HS-27A (cell line): ENCODE measurements around the gene FNDC1.
"Not testable (repeated sequence)": the region's sequence is repeated elsewhere in the genome, so short reads cannot be mapped to it uniquely, and the experiment has no call there.

ENCODE experiments used
- DNase-seq: peaks from one replicate; pipeline ENCODE4 v3.0.0-alpha.2; 2012; ENCODE audit warnings: low read depth, missing footprints

FNDC1 gene

GRCh38 chr6:159169193-159169555 lies at the start of gene FNDC1:
FNDC1 (plus strand) TSS chr6:159169400; CDS start chr6:159169597, 197 bp downstream.
- DNase-seq: no peak

DNA sequence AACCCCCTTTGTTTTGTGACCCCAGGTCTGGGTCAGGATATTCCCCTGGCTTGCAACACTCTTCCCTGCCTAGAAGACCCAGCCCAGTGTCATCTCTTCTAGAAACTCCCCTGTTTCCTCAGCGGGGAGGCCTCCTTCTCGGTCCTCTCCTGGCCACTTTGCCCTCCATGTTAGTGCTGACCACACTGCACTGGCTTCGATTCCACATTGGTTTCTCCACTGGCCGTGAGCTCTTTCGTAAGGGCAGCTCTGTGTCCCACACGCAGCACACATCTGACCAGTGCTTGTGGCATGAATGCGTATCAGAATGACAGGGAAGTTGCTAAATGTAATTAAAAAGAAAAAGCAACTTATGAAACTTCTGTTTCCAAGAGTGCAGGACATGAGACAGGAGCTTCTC lies 49.4 kb upstream of the FNDC1 start:
- DNase-seq: no peak

DNA sequence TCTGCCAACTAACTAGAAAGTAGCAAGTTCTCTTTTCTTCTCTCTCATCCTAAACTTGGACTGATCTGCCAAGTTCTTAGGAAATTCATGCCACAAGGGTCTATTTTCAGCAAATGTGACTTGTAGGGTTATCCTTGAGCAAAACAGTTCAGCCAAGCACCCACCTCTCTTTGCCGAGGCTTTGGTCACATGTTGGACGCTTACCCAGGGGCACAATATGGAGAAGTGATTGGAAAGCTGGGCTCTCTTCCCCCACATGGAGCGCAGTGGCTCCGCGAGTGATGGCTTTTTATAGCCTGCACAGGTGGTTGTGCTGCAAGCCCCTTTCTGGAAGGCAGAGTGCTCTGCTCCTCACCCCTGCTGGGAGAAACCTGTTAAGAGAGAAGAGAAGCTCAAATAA lies 47.7 kb upstream of the FNDC1 start:
- no peak for DNase-seq

DNA sequence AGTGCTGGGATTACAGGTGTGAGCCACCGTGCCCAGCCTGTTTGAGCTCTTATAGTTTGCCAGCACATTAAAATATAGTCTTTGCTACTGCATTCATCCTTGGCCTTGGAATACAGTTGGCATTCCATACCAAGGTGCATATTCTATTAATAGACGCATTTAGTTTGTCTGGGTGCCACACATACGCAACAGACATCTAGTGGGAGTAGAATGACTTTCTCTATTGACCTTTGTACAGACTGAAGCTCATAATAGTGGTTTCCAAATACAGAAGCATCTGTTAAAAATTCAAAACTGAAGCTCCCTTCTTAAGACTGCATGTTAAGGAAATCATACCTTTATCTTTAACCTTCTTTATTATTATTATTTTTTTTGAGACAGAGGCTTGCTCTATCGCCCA lies 46.7 kb upstream of the FNDC1 start:
- DNase-seq: no peak

GRCh38 chr6:159123831-159124230 lies 45.4 kb upstream of the FNDC1 start:
- not testable (repeated sequence) for DNase-seq

- DNase-seq: no peak
Measured at GRCh38 chr6:159125014-159125609, 44.1 kb upstream of the FNDC1 start.

DNA sequence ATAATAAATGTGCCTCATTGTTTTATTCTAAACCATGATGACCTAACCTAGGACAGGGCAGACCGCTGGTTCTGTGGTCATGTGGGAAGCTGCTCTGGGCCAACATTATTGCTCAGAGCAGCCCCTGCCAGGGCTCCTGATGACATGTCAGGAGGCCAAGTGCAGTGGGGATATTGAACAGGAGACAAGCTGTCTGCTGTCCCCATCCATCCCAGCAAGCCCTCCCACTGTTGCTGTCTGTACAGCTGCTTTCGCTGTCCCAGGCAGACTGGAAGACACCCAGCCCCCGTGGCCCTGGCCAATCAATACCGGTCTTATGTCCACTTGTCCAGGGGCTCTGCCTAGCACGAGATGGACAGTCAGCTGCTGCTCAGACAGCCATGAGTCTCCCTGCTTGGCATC lies 43.2 kb upstream of the FNDC1 start:
- DNase-seq: no peak

GRCh38 chr6:159126590-159126989 lies 42.6 kb upstream of the FNDC1 start:
- DNase-seq: no peak

GRCh38 chr6:159127701-159128100 lies 41.5 kb upstream of the FNDC1 start:
- DNase-seq: no peak

DNA sequence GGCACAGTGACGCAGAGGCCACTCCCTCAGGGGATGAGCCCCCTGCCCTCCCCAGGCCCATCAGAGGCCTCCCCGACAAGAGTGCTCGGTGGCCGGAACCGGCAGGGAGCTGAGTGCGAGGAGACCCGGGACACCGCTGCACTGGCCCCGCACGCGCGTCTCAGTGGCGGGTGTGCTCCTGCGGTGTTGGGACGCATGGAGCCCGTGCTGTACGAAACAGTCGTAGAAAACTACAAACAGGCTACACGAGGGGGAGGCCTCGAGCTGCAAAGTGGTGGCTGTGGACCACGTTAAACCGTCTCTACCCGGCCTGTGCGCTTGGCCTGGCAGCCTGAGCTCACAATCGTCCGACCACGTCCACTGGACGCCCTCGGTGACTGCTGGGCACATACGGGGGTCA lies 40.2 kb upstream of the FNDC1 start:
- no peak for DNase-seq

DNA sequence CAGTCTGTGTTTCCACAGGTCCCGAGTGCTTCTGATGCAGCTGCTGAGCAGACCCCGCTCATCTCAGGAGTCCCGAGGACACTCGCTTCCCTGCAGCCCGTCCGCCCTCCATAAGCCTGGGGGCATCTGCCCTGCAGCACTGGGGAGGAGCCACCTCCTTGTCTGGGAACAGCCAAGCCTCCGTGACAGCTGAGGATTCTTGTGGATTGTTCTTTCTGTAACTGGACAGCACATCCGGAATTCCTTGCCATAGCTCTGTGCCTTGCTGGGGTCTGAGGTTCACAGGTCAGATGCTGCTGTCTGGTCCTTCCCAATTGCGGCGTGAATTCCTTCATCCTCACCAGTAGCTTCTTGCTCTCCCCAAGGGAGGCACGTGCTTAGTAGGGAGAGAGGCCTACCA lies 38.4 kb upstream of the FNDC1 start:
- DNase-seq: no peak

GRCh38 chr6:159131709-159132108 lies 37.5 kb upstream of the FNDC1 start:
- no peak for DNase-seq

DNA sequence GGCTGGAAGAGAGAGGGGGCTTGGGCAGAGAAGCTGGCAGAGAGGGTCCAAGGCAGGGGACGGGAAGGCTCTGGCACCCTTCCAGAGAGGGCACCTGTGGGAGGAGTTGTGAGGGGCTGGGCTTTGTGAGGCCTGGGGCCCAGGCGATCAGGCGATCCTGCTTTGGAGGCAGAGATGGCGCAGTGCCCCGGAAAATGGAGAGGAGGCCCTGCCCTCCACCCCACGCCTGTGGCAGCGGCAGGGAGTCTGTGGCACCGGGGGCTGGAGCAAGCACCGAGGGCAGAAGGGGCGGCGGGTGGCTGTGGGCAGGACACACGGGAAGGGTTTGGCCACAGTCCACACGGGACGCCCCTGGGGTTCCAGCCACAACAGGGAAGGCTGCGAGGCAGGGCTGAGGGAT lies 36.5 kb upstream of the FNDC1 start:
- no peak for DNase-seq

DNA sequence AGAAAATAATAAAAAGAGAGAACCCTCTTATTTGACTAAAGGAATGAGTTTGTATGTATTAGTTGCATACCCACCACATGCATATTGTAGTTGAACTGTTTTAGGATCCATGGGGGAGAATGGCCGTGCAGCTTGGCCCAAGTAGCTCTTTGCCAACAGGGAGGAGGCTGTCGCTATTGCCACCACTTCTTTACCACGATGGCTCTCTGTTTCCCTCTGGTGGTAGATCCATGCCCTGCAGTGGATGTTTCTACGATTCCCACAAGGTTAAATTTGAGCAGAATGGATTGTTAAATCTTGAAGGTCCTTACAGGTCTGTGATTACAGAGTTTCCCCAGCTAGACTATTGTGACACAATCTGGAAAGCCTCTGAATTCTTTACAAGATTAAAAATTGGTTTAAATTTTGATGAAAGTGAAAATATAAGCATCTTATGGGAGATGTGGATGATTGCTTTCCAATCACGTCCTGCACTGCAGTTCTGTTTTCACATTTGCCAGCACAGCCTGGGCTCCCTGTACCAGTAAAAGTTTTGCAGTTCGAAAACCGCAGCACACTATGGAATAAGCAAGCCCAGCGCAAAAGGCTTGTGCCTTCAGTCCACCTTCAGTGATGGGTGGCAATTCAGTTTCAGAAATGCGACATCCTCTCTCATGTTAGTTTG lies 34.4 kb upstream of the FNDC1 start:
- peak; percentile 26 for DNase-seq

GRCh38 chr6:159137676-159138075 lies 31.5 kb upstream of the FNDC1 start:
- no peak for DNase-seq

DNA sequence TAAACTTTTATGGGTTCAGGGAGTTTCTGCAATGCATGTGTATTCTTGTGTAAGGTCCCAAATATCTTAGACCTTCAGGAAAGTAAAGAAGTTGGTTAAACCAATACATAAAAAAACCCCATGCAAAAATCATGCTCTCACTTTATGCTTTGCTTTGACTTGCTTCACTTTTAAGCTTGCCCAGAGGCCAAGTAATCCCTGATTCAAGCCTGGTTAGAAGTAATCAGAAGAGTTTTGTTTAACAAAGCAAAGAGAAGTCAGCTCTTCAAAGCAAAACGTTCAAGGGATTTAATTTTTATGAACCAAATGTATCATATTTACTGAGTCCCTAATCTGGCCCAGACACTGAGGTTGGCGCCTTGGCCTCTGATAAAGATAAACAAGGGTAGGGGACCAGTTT lies 26.7 kb upstream of the FNDC1 start:
- DNase-seq: no peak

- DNase-seq: no peak
Measured at GRCh38 chr6:159148641-159149040, 20.6 kb upstream of the FNDC1 start.

- no peak for DNase-seq
Measured at GRCh38 chr6:159149641-159150040, 19.6 kb upstream of the FNDC1 start.

DNA sequence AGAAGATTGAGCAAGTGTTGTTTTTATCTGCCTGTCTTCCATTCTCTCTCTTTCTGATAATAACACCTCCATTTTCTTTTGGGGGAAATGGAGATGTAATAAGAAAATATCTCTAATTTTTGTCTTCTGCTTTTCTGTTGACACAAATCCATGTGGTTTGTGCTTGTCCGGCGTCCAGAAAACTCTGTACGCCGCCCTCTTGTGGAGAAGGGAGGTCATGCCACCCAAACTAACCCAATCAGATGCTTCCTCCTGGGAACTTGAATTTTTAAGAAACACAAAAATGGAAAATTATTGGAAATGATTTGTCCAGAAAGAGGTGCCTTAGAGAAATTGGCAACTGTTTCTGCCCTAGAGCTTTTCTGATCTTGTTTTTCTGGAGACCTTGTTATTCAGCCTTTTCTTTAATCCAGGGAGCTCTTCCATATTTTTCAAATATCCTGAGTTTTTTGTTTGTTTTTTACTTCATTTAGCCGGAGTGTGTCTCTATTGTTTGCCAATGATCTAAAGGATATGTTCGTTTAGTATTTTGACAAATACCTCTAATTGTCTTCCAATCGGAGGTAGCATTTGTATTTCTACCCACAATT lies 17.8 kb upstream of the FNDC1 start:
- DNase-seq: no peak

- no peak for DNase-seq
Measured at GRCh38 chr6:159152041-159152440, 17.2 kb upstream of the FNDC1 start.

DNA sequence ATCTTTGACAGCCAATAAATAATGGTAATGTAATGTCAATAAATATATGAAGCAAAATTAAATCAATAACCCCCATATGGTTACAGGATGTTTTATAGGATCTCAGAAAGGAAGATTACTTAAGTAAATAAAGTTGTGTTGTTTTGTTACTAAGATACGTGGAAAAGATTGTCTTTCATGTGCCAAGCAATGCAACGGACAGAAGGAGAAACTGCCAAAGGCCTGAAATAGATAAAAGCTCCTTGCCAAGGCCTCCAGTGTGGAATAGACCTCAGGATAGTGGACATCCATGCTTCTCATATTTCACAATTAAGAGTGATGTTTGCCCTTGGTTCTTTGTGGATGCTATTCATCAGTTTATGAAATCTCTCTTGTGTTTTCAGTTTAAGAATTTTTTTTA lies 16.4 kb upstream of the FNDC1 start:
- no peak for DNase-seq

GRCh38 chr6:159155679-159156078 lies 13.5 kb upstream of the FNDC1 start:
- DNase-seq: no peak

DNA sequence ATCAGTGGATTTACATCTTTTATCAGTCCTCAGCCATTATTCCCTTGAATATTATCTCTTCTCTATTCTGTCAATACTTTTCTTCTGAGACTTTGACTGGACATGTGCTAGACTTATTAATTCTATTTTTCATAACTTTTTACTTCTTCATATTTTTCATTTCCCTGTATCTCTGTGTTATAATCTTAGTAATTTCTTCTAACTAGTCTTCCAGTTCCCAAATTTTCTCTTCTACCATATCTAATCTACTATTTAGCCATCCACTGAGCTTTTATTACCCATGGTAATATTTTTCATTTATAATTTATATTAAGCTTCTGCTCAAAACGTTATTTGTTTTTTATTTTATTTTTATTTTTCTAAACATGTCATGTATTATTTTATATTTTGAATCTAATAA lies 13.1 kb upstream of the FNDC1 start:
- DNase-seq: no peak

DNA sequence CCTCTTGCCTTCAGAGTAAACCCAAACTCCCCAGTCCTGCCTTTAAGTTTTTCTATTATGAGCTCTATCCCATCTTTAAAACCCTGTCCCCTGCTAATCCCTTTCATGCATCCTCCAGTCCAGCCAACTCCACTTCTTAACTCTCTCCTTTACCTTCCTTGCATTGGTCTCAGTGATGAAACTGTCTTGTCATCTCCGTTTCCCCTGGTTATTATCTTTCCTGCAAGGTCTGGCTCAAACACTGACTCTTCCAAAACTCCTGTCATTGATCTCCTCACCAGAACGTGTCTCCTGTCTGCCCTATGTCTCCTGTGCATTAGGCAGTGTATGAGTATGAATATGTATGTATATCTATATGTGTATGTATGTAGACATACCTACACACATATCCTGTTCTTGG lies 11.8 kb upstream of the FNDC1 start:
- DNase-seq: no peak
